Fibroblast of pulmonary artery (primary cell): ENCODE results near the gene REPS2.
"Not testable (repeated sequence)": the region's sequence is repeated elsewhere in the genome, so short reads cannot be mapped to it uniquely, and the experiment has no call there.

Experiments
- DNase-seq: peaks from one replicate; pipeline ENCODE4 v3.0.0-alpha.2; 2010; ENCODE audit warnings: low read depth
- H3K4me3 ChIP-seq: replicated peaks from 2 replicates; pipeline ENCODE4 v1.5.1; 2011; ENCODE audit warnings: low read depth, mild to moderate bottlenecking, control low read depth, low read length, moderate library complexity
- TF ChIP-seq, protein P1 (sequence below): IDR thresholded peaks from 2 replicates; pipeline ENCODE4 v1.5.1; 2011; ENCODE audit warnings: mild to moderate bottlenecking, control low read depth, low read length, inconsistent platforms; ENCODE audit errors: missing control alignments

Gene REPS2

GRCh38 chrX:16931855-16932575 is 14.4 kb upstream of the REPS2 start:
- TF ChIP-seq, protein P1, sequence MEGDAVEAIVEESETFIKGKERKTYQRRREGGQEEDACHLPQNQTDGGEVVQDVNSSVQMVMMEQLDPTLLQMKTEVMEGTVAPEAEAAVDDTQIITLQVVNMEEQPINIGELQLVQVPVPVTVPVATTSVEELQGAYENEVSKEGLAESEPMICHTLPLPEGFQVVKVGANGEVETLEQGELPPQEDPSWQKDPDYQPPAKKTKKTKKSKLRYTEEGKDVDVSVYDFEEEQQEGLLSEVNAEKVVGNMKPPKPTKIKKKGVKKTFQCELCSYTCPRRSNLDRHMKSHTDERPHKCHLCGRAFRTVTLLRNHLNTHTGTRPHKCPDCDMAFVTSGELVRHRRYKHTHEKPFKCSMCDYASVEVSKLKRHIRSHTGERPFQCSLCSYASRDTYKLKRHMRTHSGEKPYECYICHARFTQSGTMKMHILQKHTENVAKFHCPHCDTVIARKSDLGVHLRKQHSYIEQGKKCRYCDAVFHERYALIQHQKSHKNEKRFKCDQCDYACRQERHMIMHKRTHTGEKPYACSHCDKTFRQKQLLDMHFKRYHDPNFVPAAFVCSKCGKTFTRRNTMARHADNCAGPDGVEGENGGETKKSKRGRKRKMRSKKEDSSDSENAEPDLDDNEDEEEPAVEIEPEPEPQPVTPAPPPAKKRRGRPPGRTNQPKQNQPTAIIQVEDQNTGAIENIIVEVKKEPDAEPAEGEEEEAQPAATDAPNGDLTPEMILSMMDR: no peak
- H3K4me3 ChIP-seq: no peak overlapping the region
- no peak for DNase-seq

GRCh38 chrX:16934185-16934584 is 12.3 kb upstream of the REPS2 start:
- no peak for DNase-seq
- TF ChIP-seq, protein P1: no peak
- no peak overlapping the region for H3K4me3 ChIP-seq

GRCh38 chrX:16946971-16947562 is 609 bp downstream of the REPS2 start:
- TF ChIP-seq, protein P1: no peak
- DNase-seq: no peak
- H3K4me3 ChIP-seq: peak overlapping the region; percentile 58

DNA sequence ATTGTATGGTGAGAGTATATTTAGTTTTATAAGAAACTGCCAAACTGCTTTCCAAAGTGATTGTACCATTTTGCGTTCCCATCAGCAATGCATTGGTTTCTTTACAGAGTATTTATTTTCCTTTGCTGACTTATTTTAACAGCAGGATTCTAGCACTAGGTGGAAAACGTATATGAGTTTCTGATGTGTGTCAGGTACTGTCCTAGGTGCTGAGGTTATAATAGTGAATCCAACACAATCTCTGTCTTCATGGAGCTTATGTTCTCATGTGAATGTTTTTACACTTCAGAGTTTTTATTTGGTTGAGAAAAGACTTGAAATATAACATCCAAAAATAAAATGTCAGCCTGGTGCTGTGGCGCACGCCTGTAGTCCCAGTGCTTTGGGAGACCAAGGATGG is 4.0 kb downstream of the REPS2 start:
- no peak overlapping the region for H3K4me3 ChIP-seq
- TF ChIP-seq, protein P1: no peak
- no peak for DNase-seq

DNA sequence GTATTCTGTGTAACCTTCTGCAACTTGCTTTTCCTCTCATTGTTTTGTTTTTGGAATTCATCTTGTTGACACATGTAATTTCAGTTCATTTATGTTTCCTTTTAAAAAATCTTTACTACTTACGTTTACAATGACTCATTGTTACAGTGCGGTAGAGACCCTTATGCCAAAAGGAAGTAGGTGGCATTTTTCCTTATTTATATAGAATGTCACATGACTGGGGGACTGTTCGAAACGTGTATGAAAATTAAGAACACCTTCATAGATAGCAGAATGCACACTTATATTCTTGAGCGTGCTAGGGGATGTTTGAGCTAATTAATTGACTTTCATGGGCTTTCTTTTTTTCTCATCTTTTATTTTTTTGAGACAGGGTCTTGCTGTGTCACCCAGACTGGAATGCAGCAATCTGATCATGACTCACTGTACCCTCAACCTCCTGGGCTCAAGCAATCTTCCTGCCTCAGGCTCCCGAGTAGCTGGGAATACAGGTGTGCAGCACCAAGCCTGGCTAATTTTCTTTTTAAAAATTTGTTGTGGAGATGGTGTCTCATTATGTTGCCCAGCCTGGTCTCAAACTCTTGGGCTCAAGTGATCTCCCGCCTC is 7.3 kb downstream of the REPS2 start:
- TF ChIP-seq, protein P1: no peak
- DNase-seq: no peak
- no peak overlapping the region for H3K4me3 ChIP-seq

- no peak overlapping the region for H3K4me3 ChIP-seq
- TF ChIP-seq, protein P1: no peak
- no peak for DNase-seq
Measured at GRCh38 chrX:16957751-16958150, 11.3 kb downstream of the REPS2 start.

DNA sequence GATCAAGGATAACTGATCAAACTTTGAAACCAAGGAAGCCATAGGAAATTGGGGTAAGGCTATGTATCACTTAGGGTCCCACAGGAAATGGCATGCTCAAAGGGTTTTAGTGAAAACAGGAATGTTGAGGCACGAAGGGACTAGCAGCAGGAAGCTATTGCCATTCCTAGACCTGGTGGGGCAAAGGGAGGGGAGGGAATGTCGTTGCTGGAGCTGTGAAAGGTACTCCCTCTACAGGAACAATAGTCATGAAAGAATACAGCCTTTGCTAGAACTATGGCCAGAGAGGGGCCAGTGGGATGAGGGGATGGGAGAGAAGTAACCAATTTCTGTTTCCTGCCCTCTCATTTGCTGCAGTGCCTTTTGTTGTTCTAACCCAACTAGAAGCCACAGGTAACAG is 11.9 kb downstream of the REPS2 start:
- TF ChIP-seq, protein P1: no peak
- DNase-seq: no peak
- H3K4me3 ChIP-seq: no peak overlapping the region

DNA sequence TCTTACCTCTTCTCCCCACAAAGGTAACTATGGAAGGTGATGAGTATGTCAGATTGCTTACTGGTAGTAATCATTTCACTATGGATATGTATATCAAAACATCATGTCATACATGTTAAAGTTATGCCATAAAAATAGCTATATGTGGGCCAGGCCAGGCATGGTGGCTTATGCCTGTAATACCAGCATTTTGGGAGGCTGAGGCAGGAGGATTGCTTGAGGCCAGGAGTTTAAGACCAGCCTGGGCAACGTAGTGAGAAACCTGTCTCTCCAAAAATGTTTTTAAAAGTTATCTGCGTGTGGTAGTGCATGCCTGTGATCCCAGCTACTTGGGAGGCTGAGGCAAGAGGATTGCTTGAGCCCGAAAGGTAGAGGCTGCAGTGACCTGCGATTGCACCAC is 16.2 kb downstream of the REPS2 start:
- not testable (repeated sequence) for DNase-seq, H3K4me3 ChIP-seq
